ENCODE data around the gene ZNRF2.
"Not testable (repeated sequence)": the region's sequence is repeated elsewhere in the genome, so short reads cannot be mapped to it uniquely, and the experiment has no call there.

ZNRF2 gene

GRCh38 chr7:30296304-30296703 lies 11.9 kb downstream of the ZNRF2 start:
- H3K4me3 Mint-ChIP-seq; H3K27ac Mint-ChIP-seq; DNase-seq (ENCODE audit: low spot score in 2 of 2); H3K36me3 Mint-ChIP-seq; H3K9me3 Mint-ChIP-seq; ATAC-seq: not testable (repeated sequence)
- H3K4me1 Mint-ChIP-seq = peaks cover 56% of the 10 kb centered on the region

- DNase-seq (ENCODE audit: low spot score in 2 of 2); H3K4me3 Mint-ChIP-seq; H3K36me3 Mint-ChIP-seq; H3K9me3 Mint-ChIP-seq: not testable (repeated sequence)
- Mint-ChIP-seq H3K27ac (peak overlapping the region; percentile 5), H3K4me1 (peaks cover 46% of the 10 kb centered on the region)
- peak; percentile 37 for ATAC-seq
Measured at GRCh38 chr7:30297499-30297898, 13.1 kb downstream of the ZNRF2 start.

- Mint-ChIP-seq H3K27ac (peak overlapping the region; percentile 67), H3K4me1 (peaks cover 40% of the 10 kb centered on the region)
- H3K4me3 Mint-ChIP-seq; ATAC-seq; H3K36me3 Mint-ChIP-seq; H3K9me3 Mint-ChIP-seq; DNase-seq (ENCODE audit: low spot score in 2 of 2): not testable (repeated sequence)
Measured at GRCh38 chr7:30298409-30298808, 14.0 kb downstream of the ZNRF2 start.

GRCh38 chr7:30301751-30302150 lies 17.4 kb downstream of the ZNRF2 start:
- ATAC-seq (no peak), DNase-seq (ENCODE audit: low spot score in 2 of 2) (no peak)
- Mint-ChIP-seq H3K4me3 (no peak overlapping the region), H3K4me1 (peaks cover 33% of the 10 kb centered on the region), H3K9me3 (no peaks in the 10 kb centered on the region), H3K36me3 (no peaks in the 10 kb centered on the region), H3K27ac (no peak overlapping the region)

- no peaks in the 10 kb centered on the region for H3K9me3 Mint-ChIP-seq
- ATAC-seq (no peak), DNase-seq (ENCODE audit: low spot score in 2 of 2) (no peak)
- H3K4me3 Mint-ChIP-seq = no peak overlapping the region
- H3K4me1 Mint-ChIP-seq = peaks cover 30% of the 10 kb centered on the region
- H3K36me3 Mint-ChIP-seq = no peaks in the 10 kb centered on the region
- H3K27ac Mint-ChIP-seq = no peak overlapping the region
Measured at GRCh38 chr7:30302656-30303311, 18.4 kb downstream of the ZNRF2 start.

GRCh38 chr7:30303312-30304039 lies 19.1 kb downstream of the ZNRF2 start:
- DNase-seq (ENCODE audit: low spot score in 2 of 2) (no peak), ATAC-seq (no peak)
- Mint-ChIP-seq H3K36me3 (no peaks in the 10 kb centered on the region), H3K9me3 (no peaks in the 10 kb centered on the region), H3K27ac (no peak overlapping the region), H3K4me1 (peaks cover 29% of the 10 kb centered on the region), H3K4me3 (no peak overlapping the region)

GRCh38 chr7:30304177-30304884 lies 19.9 kb downstream of the ZNRF2 start:
- Mint-ChIP-seq H3K4me3 (no peak overlapping the region), H3K9me3 (no peaks in the 10 kb centered on the region), H3K36me3 (no peaks in the 10 kb centered on the region), H3K27ac (no peak overlapping the region), H3K4me1 (peaks cover 28% of the 10 kb centered on the region)
- ATAC-seq (no peak), DNase-seq (ENCODE audit: low spot score in 2 of 2) (no peak)

- H3K9me3 Mint-ChIP-seq = no peaks in the 10 kb centered on the region
- H3K4me3 Mint-ChIP-seq = peak overlapping the region; percentile 17
- peaks cover 44% of the 10 kb centered on the region for H3K4me1 Mint-ChIP-seq
- peak overlapping the region; percentile 30 for H3K27ac Mint-ChIP-seq
- ATAC-seq = no peak
- no peaks in the 10 kb centered on the region for H3K36me3 Mint-ChIP-seq
- no peak for DNase-seq (ENCODE audit: low spot score in 2 of 2)
Measured at GRCh38 chr7:30306976-30307375, 22.6 kb downstream of the ZNRF2 start.

- Mint-ChIP-seq H3K4me1 (peaks cover 53% of the 10 kb centered on the region), H3K36me3 (no peaks in the 10 kb centered on the region), H3K4me3 (no peak overlapping the region), H3K27ac (peak overlapping the region; percentile 69), H3K9me3 (no peaks in the 10 kb centered on the region)
- peak; percentile 87 for ATAC-seq
- no peak for DNase-seq (ENCODE audit: low spot score in 2 of 2)
Measured at GRCh38 chr7:30308389-30308788, 24.0 kb downstream of the ZNRF2 start.

- no peak overlapping the region for H3K27ac Mint-ChIP-seq
- ATAC-seq (no peak), DNase-seq (ENCODE audit: low spot score in 2 of 2) (no peak)
- H3K4me3 Mint-ChIP-seq = no peak overlapping the region
- no peaks in the 10 kb centered on the region for H3K9me3 Mint-ChIP-seq
- peaks cover 58% of the 10 kb centered on the region for H3K4me1 Mint-ChIP-seq
- H3K36me3 Mint-ChIP-seq = no peaks in the 10 kb centered on the region
Measured at GRCh38 chr7:30309302-30309701, 24.9 kb downstream of the ZNRF2 start.

GRCh38 chr7:30309842-30310435 lies 25.5 kb downstream of the ZNRF2 start:
- Mint-ChIP-seq H3K27ac (no peak overlapping the region), H3K4me1 (peaks cover 55% of the 10 kb centered on the region), H3K36me3 (no peaks in the 10 kb centered on the region), H3K4me3 (no peak overlapping the region), H3K9me3 (no peaks in the 10 kb centered on the region)
- ATAC-seq (no peak), DNase-seq (ENCODE audit: low spot score in 2 of 2) (no peak)

- Mint-ChIP-seq H3K36me3 (no peaks in the 10 kb centered on the region), H3K4me1 (peaks cover 58% of the 10 kb centered on the region), H3K9me3 (no peaks in the 10 kb centered on the region), H3K4me3 (no peak overlapping the region), H3K27ac (no peak overlapping the region)
- ATAC-seq = no peak
- DNase-seq (ENCODE audit: low spot score in 2 of 2) = no peak
Measured at GRCh38 chr7:30310674-30311362, 26.4 kb downstream of the ZNRF2 start.

GRCh38 chr7:30312178-30312577 lies 27.8 kb downstream of the ZNRF2 start:
- Mint-ChIP-seq H3K36me3 (no peaks in the 10 kb centered on the region), H3K4me1 (peaks cover 55% of the 10 kb centered on the region), H3K9me3 (no peaks in the 10 kb centered on the region), H3K4me3 (no peak overlapping the region), H3K27ac (peak overlapping the region; percentile 50)
- ATAC-seq = no peak
- DNase-seq (ENCODE audit: low spot score in 2 of 2) = no peak

- DNase-seq (ENCODE audit: low spot score in 2 of 2) = no peak
- Mint-ChIP-seq H3K9me3 (no peaks in the 10 kb centered on the region), H3K27ac (no peak overlapping the region), H3K4me1 (peaks cover 59% of the 10 kb centered on the region), H3K4me3 (no peak overlapping the region), H3K36me3 (no peaks in the 10 kb centered on the region)
- no peak for ATAC-seq
Measured at GRCh38 chr7:30313348-30313747, 29.0 kb downstream of the ZNRF2 start.

GRCh38 chr7:30313793-30314192 lies 29.4 kb downstream of the ZNRF2 start:
- no peaks in the 10 kb centered on the region for H3K36me3 Mint-ChIP-seq
- H3K4me3 Mint-ChIP-seq = no peak overlapping the region
- H3K4me1 Mint-ChIP-seq = peaks cover 63% of the 10 kb centered on the region
- no peaks in the 10 kb centered on the region for H3K9me3 Mint-ChIP-seq
- no peak overlapping the region for H3K27ac Mint-ChIP-seq
- ATAC-seq (no peak), DNase-seq (ENCODE audit: low spot score in 2 of 2) (no peak)

All from stimulated activated effector memory CD8-positive, alpha-beta T cell treated with anti-CD3 and anti-CD28 coated beads, Interleukin-12 subunit alpha, Interleukin-12 subunit beta, amount 100 ng/mL, for 72 hours (primary cell).